ENCODE measurements around the gene EPS8L2. TPM values are rescaled to one million over a fixed set of nuclear protein-coding genes. Genes with fewer than 3 reads are reported as not detected.
"Not testable (repeated sequence)": the region's sequence is repeated elsewhere in the genome, so short reads cannot be mapped to it uniquely, and the experiment has no call there.

The EPS8L2 gene
- total and polyA plus RNA-seq, 9 of the 15 experiments (the other 6 are each of a cell fraction or from before 2014, with no cell fraction given), result 0.75 to 17.0 (median 3.7) TPM

DNA sequence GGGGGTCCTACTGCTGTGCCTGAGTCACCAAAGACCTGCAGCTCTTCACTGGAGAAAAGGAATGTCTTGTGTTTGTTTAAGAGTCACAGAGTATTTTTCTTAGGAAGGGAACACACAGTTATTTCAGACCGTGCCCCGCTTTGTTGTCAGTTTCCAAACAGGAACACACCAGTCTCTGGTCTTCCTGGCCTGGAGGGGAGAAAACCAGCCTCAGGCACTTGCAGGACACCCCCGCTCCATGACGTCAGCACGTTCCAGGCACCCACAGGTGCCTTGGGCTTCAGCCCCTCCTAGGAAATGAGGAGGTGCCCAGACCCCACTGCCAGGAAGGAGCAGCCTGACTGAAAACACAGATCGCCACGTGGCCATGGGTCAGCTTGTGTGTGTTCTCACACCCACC, 16.4 kb upstream of the EPS8L2 start:
- DNase-seq (ENCODE audit: extremely low read depth in 1 of 4, low spot score in 3 of 4), result no peak
- no peak for FAIRE-seq
- Histone ChIP-seq H3K9me3 (replicated peaks; ENCODE audit: control insufficient read depth, insufficient read depth, low read depth, low read length) (no peaks in the 10 kb centered on the region), H3K4me3 (no peak overlapping the region), H4K20me1 (replicated peaks; ENCODE audit: control insufficient read depth, insufficient read depth, low read length) (peaks cover 6% of the 10 kb centered on the region), H3K27me3 (ENCODE audit: control insufficient read depth in 2 of 2, insufficient read depth in 2 of 2, low read length in 2 of 2) (no peaks in the 10 kb centered on the region), H3K36me3 (ENCODE audit: control insufficient read depth, insufficient read depth, low read length) (peaks cover 64% of the 10 kb centered on the region; the same call in 2 of the 3 replicates), H3K9me1 (ENCODE audit: control insufficient read depth, insufficient read depth, low read length) (peaks cover 4% of the 10 kb centered on the region), H3K4me1 (replicated peaks in 1 of 2; ENCODE audit: control insufficient read depth in 2 of 2, insufficient read depth in 2 of 2, low read length in 2 of 2) (peaks cover 25 to 46% of the 10 kb centered on the region in 2 experiments), H3K9ac (ENCODE audit: insufficient read depth in 1 of 2, low read depth in 2 of 2, low read length in 2 of 2) (peak overlapping the region in 1 of 2 experiments; percentile 65; a peak in 1 of 4 replicates), H3K79me2 (ENCODE audit: control insufficient read depth, insufficient read depth, low read length) (peaks cover 60% of the 10 kb centered on the region), H3K4me2 (ENCODE audit: insufficient read depth, low read length) (no peak overlapping the region), H2AFZ (ENCODE audit: low read depth, low read length) (no peak overlapping the region), H3K27ac (ENCODE audit: extremely low read depth, low read depth, low read length) (peak overlapping the region; percentile 28; the same call in 1 of the 3 replicates)
- POLR2A ChIA-PET, result interaction anchor here (0.6 kb wide), 1 partner anchor 49 kb away, joined by 3 read pairs; no protein-coding TSS in a partner anchor
- intact Hi-C loops (cut with micrococcal nuclease), result loop anchor here (10.0 kb wide), 1 partner anchor 135 kb away; no protein-coding TSS in a partner anchor
- no peak for ATAC-seq
- in situ Hi-C loops (cut with MboI), result no loop called here
- CTCF ChIA-PET (ENCODE audit: low intra/inter-chr PET ratio), result no interaction called here
- 92% methylated on average over 7 of the region's 7 CpGs for WGBS (ENCODE audit: insufficient coverage, low coverage, missing lambda C conversion rate)
- BruUV-seq (replicated peaks), result no TSS peak
- TF ChIP-seq HIVEP1 (CRISPR knock-in tag; IDR thresholded peaks at IDR 0.05), result no peak

DNA sequence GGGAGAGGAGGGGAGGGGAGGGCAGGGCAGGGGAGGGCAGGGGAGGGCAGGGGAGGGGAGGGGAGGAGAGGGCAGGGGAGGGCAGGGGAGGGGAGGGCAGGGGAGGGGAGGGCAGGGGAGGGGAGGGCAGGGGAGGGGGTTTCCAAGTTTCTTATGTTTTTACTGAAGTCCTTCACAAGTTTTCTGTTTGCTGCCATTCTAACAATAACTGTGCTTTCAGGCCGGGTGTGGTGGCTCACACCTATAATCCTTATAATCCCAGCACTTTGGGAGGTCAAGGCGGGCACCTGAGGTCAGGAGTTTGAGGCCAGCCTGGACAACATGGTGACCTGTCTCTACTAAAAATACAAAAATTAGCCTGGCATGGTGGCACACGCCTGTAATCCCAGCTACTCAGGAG, 15.8 kb upstream of the EPS8L2 start:
- BruUV-seq (replicated peaks); in situ Hi-C loops (cut with MboI); H3K9me1 ChIP-seq (ENCODE audit: control insufficient read depth, insufficient read depth, low read length); H3K4me3 ChIP-seq; FAIRE-seq; H4K20me1 ChIP-seq (replicated peaks; ENCODE audit: control insufficient read depth, insufficient read depth, low read length); H3K9me3 ChIP-seq (replicated peaks; ENCODE audit: control insufficient read depth, insufficient read depth, low read depth, low read length); DNase-seq (ENCODE audit: extremely low read depth in 1 of 4, low spot score in 3 of 4); H3K4me2 ChIP-seq (ENCODE audit: insufficient read depth, low read length); H3K9ac ChIP-seq (ENCODE audit: insufficient read depth in 1 of 2, low read depth in 2 of 2, low read length in 2 of 2); H3K27me3 ChIP-seq (ENCODE audit: control insufficient read depth in 2 of 2, insufficient read depth in 2 of 2, low read length in 2 of 2); H3K27ac ChIP-seq (ENCODE audit: extremely low read depth, low read depth, low read length); H2AFZ ChIP-seq (ENCODE audit: low read depth, low read length); ATAC-seq; CTCF ChIA-PET (ENCODE audit: low intra/inter-chr PET ratio): not testable (repeated sequence)
- Histone ChIP-seq H3K36me3 (ENCODE audit: control insufficient read depth, insufficient read depth, low read length) (peaks cover 58% of the 10 kb centered on the region; the same call in 2 of the 3 replicates), H3K79me2 (ENCODE audit: control insufficient read depth, insufficient read depth, low read length) (peaks cover 61% of the 10 kb centered on the region), H3K4me1 (replicated peaks in 1 of 2; ENCODE audit: control insufficient read depth in 2 of 2, insufficient read depth in 2 of 2, low read length in 2 of 2) (peaks cover 25 to 52% of the 10 kb centered on the region in 2 experiments)
- POLR2A ChIA-PET, result interaction anchor here (1.6 kb wide), 1 partner anchor 17 kb away, joined by 7 read pairs; no protein-coding TSS in a partner anchor
- intact Hi-C loops (cut with micrococcal nuclease), result loop anchor here (10.0 kb wide), 1 partner anchor 135 kb away; no protein-coding TSS in a partner anchor
- WGBS (ENCODE audit: insufficient coverage, low coverage, missing lambda C conversion rate), result 94% methylated on average over 3 of the region's 3 CpGs
- peak; percentile 52 for TF ChIP-seq HNRNPK (IDR thresholded peaks at IDR 0.05; ENCODE audit: low read depth, low read length, poor library complexity, severe bottlenecking)
